ENCODE results near the gene MCC.

GRCh38 chr5:113048931-113049330 lies 439.3 kb downstream of the MCC start:
- no peak for TF ChIP-seq CTCF (IDR thresholded peaks at IDR 0.05)
- TF ChIP-seq POLR2AphosphoS5 (IDR thresholded peaks at IDR 0.05; ENCODE audit: low read depth, low read length) = no peak
- TF ChIP-seq TCF7L2 (IDR thresholded peaks at IDR 0.05; ENCODE audit: low read depth, low read length) = no peak
- no peak for TF ChIP-seq REST (IDR thresholded peaks at IDR 0.05; ENCODE audit: insufficient read depth in 1 of 2, low read depth in 2 of 2, low read length in 1 of 2)
- TF ChIP-seq SIN3A (IDR thresholded peaks at IDR 0.05; ENCODE audit: borderline replicate concordance, insufficient read depth, low read depth, low read length) = no peak

Measured in Panc1 (cell line).